T-helper 1 cell treated with Interleukin-12 subunit alpha and Interleukin-12 subunit beta and Interleukin-4 antibody, amounts not matched to agents 30 ng/mL and 1 ng/mL, for 36 hours (primary cell): ENCODE data around the gene TUBB2A. TPM values are rescaled to one million over a fixed set of nuclear protein-coding genes. Genes with fewer than 3 reads are reported as not detected.

ENCODE experiments used
- intact Hi-C: fragments of 100-400 bp; cut with micrococcal nuclease; formaldehyde crosslinking; loops from one replicate; pipeline ENCODE4 v1.15.1; 2024
- total RNA-seq: library from RNA; stranded (reverse); gene quantifications from 2 replicates; pipeline ENCODE4 v1.2.3, GENCODE V29; 2022

Gene TUBB2A
- total RNA-seq, 1 donor from 2014 or later = 4.7 TPM

- intact Hi-C loops = loop anchor here (10.0 kb wide), 1 partner anchor 720 kb away; the partner anchor contains the start of gene FAM50B
Observed at GRCh38 chr6:3124667-3125066, 32.7 kb downstream of the TUBB2A start.

- intact Hi-C loops = loop anchor here (10.0 kb wide), 1 partner anchor 722 kb away; the partner anchor contains the start of gene FAM50B
Observed at GRCh38 chr6:3122823-3123182, 34.5 kb downstream of the TUBB2A start.

- intact Hi-C loops = loop anchor here (10.0 kb wide), 1 partner anchor 724 kb away; the partner anchor contains the start of gene FAM50B
Observed at GRCh38 chr6:3120765-3121089, 36.6 kb downstream of the TUBB2A start.

GRCh38 chr6:3119040-3119723 lies 38.2 kb downstream of the TUBB2A start:
- intact Hi-C loops = loop anchor here (2.0 to 5.0 kb wide), 7 partner anchors 132 to 1884 kb away; partner anchors contain the start of genes SERPINB1 and SLC22A23

GRCh38 chr6:3118353-3119039 lies 38.8 kb downstream of the TUBB2A start, which contains the start of gene BPHL:
Gene BPHL, plus strand, starts transcription at chr6:3118711. Its CDS starts 30 bp downstream, at chr6:3118741.
- intact Hi-C loops = loop anchor here (1.0 to 5.0 kb wide), 18 partner anchors 8 to 1884 kb away; partner anchors contain the start of genes GMDS, NQO2, PSMG4 and SERPINB1

- intact Hi-C loops = loop anchor here (1.0 to 5.0 kb wide), 18 partner anchors 8 to 1885 kb away; partner anchors contain the start of genes GMDS, NQO2, PSMG4 and SERPINB1
Observed at GRCh38 chr6:3117912-3118352, 39.4 kb downstream of the TUBB2A start.

GRCh38 chr6:3114377-3114776 lies 43.0 kb downstream of the TUBB2A start:
- intact Hi-C loops = no loop called here

- intact Hi-C loops = no loop called here
Observed at GRCh38 chr6:3109761-3110160, 47.6 kb downstream of the TUBB2A start.

- intact Hi-C loops = no loop called here
Observed at GRCh38 chr6:3108746-3109414, 48.5 kb downstream of the TUBB2A start.

Other genes with a start within 250 kb of the TUBB2A start
- gene SERPINB6, start 186.0 kb downstream of the TUBB2A start, total RNA-seq = 16.3 and 17.5 TPM in 2 replicates
- gene NQO2, start 157.7 kb downstream of the TUBB2A start, total RNA-seq = 38.1 and 43.2 TPM in 2 replicates
- 35.3 and 35.8 TPM in 2 replicates for gene RIPK1, start 89.0 kb downstream of the TUBB2A start, total RNA-seq
- gene BPHL, start 38.8 kb downstream of the TUBB2A start, total RNA-seq = 7.0 and 8.9 TPM in 2 replicates
- gene TUBB2B, start 70.1 kb upstream of the TUBB2A start, total RNA-seq = 0.12 TPM in 1 of 2 replicates, not detected in the other
- 24.0 and 24.5 TPM in 2 replicates for gene PSMG4, start 101.4 kb upstream of the TUBB2A start, total RNA-seq